Mammary epithelial cell (primary cell): ENCODE measurements around the gene MARCO.

Experiments used
- CTCF ChIP-seq, 2 donors: IDR thresholded peaks in 1 of 2; conservative IDR thresholded peaks in 1 of 2; 2 replicates each; pipeline ENCODE4 v1.5.1; 2011 to 2012; ENCODE audit warnings: inconsistent platforms in 2 of 2, low read length in 2 of 2, mild to moderate bottlenecking in 2 of 2, control low read depth in 1 of 2, low read depth in 1 of 2; ENCODE audit not compliant: insufficient read depth in 1 of 2; ENCODE audit errors: extremely low read depth in 1 of 2
- EZH2 ChIP-seq: IDR thresholded peaks from 2 replicates; pipeline ENCODE4 v1.6.1; 2012; ENCODE audit warnings: low read length, inconsistent platforms, borderline replicate concordance

DNA sequence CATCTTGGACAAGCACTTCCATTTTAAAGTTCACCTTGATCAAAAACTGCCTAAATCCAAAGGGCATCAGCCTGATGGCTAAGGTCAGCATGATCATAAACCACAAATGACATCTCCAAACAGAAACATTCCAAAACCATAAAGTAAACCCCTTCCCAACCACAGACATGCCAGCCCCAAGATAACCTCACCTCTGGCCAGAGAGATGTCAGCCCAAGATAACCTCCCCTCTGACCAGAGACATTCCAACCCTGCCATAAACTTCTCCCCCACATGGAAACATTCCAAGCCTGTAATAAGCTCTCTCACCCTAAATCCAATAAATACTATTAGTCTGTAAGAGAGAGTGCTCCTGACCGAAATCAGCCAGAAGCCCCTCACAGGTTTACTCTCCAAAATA lies 18.6 kb upstream of the MARCO start:
- TF ChIP-seq CTCF (conservative IDR thresholded peaks at IDR 0.05 in 1 of 2, IDR thresholded peaks at IDR 0.05 in 1 of 2; ENCODE audit: extremely low read depth in 1 of 2, insufficient read depth in 1 of 2, low read depth in 1 of 2, low read length in 2 of 2) (no peak), EZH2 (no peak)
